ENCODE results near the gene ZBTB20. TPM values are rescaled to one million over a fixed set of nuclear protein-coding genes. Genes with fewer than 3 reads are reported as not detected.

ZBTB20 gene
- total and polyA plus RNA-seq, 4 donors, result 0.88 to 83.2 (median 20.4) TPM

GRCh38 chr3:114508976-114509375, 638.1 kb downstream of the ZBTB20 start:
- Histone ChIP-seq H3K9me3 (ENCODE audit: control insufficient read depth in 4 of 4, low read length in 3 of 4) (no peaks in the 10 kb centered on the region), H3K4me3 (ENCODE audit: low read depth in 1 of 3, low read length in 3 of 3) (no peak overlapping the region), H3K27me3 (ENCODE audit: control insufficient read depth in 4 of 4, insufficient read depth in 4 of 4, low read length in 3 of 4) (no peaks in the 10 kb centered on the region), H3K9ac (ENCODE audit: low read depth in 1 of 2, low read length in 2 of 2) (no peak overlapping the region), H3K4me1 (ENCODE audit: control insufficient read depth in 4 of 4, insufficient read depth in 4 of 4, low read length in 3 of 4) (peaks cover 0 to 1% (median 0%) of the 10 kb centered on the region in 4 donors), H3K36me3 (ENCODE audit: control insufficient read depth in 4 of 4, insufficient read depth in 3 of 4, low read depth in 1 of 4, low read length in 3 of 4) (peaks cover 0 to 5% (median 0%) of the 10 kb centered on the region in 4 donors), H3K27ac (ENCODE audit: low read depth in 1 of 2, low read length in 2 of 2) (no peak overlapping the region)
- TF ChIP-seq JUND (IDR thresholded peaks at IDR 0.05), result no peak
- TF ChIP-seq FOXA2 (IDR thresholded peaks at IDR 0.05), result no peak
- TF ChIP-seq RXRA (IDR thresholded peaks at IDR 0.05), result no peak
- TF ChIP-seq EGR1 (IDR thresholded peaks at IDR 0.05; ENCODE audit: low read depth in 2 of 2), result no peak
- TF ChIP-seq RAD21 (IDR thresholded peaks at IDR 0.05), result no peak
- no peak for TF ChIP-seq YY1 (IDR thresholded peaks at IDR 0.05)
- TF ChIP-seq ATF3 (IDR thresholded peaks at IDR 0.05), result no peak
- no peak for TF ChIP-seq SP1 (IDR thresholded peaks at IDR 0.05)
- TF ChIP-seq TAF1 (conservative IDR thresholded peaks at IDR 0.05), result no peak
- no peak for TF ChIP-seq HNF4A (conservative IDR thresholded peaks at IDR 0.05)
- no peak for TF ChIP-seq NR2F2 (IDR thresholded peaks at IDR 0.05)
- TF ChIP-seq GABPA (IDR thresholded peaks at IDR 0.05 in 1 of 2, conservative IDR thresholded peaks at IDR 0.05 in 1 of 2), result no peak
- no peak for TF ChIP-seq REST (IDR thresholded peaks at IDR 0.05)
- no peak for TF ChIP-seq HNF4G (IDR thresholded peaks at IDR 0.05)
- TF ChIP-seq CTCF (IDR thresholded peaks at IDR 0.05; ENCODE audit: low read depth, low read length, missing input control), result no peak
- no peak for TF ChIP-seq FOXA1 (IDR thresholded peaks at IDR 0.05)
- WGBS, result 91% methylated on average over 1 of the region's 1 CpG
- no peak for DNase-seq (ENCODE audit: low spot score)

GRCh38 chr3:114508208-114508607, 638.9 kb downstream of the ZBTB20 start:
- Histone ChIP-seq H3K9ac (ENCODE audit: low read depth in 1 of 2, low read length in 2 of 2) (no peak overlapping the region), H3K27ac (ENCODE audit: low read depth in 1 of 2, low read length in 2 of 2) (no peak overlapping the region), H3K4me1 (ENCODE audit: control insufficient read depth in 4 of 4, insufficient read depth in 4 of 4, low read length in 3 of 4) (peaks cover 0 to 1% (median 0%) of the 10 kb centered on the region in 4 donors), H3K36me3 (ENCODE audit: control insufficient read depth in 4 of 4, insufficient read depth in 3 of 4, low read depth in 1 of 4, low read length in 3 of 4) (peaks cover 0 to under 1% (median 0%) of the 10 kb centered on the region in 4 donors), H3K4me3 (ENCODE audit: low read depth in 1 of 3, low read length in 3 of 3) (no peak overlapping the region), H3K9me3 (ENCODE audit: control insufficient read depth in 4 of 4, low read length in 3 of 4) (no peaks in the 10 kb centered on the region), H3K27me3 (ENCODE audit: control insufficient read depth in 4 of 4, insufficient read depth in 4 of 4, low read length in 3 of 4) (no peaks in the 10 kb centered on the region)
- no peak for DNase-seq (ENCODE audit: low spot score)
- WGBS, result 85% methylated on average over 1 of the region's 1 CpG
- TF ChIP-seq CTCF (IDR thresholded peaks at IDR 0.05; ENCODE audit: low read depth, low read length, missing input control), result no peak
- no peak for TF ChIP-seq EGR1 (IDR thresholded peaks at IDR 0.05; ENCODE audit: low read depth in 2 of 2)
- no peak for TF ChIP-seq GABPA (IDR thresholded peaks at IDR 0.05 in 1 of 2, conservative IDR thresholded peaks at IDR 0.05 in 1 of 2)
- no peak for TF ChIP-seq JUND (IDR thresholded peaks at IDR 0.05)
- no peak for TF ChIP-seq FOXA2 (IDR thresholded peaks at IDR 0.05)
- no peak for TF ChIP-seq ATF3 (IDR thresholded peaks at IDR 0.05)
- TF ChIP-seq RAD21 (IDR thresholded peaks at IDR 0.05), result no peak
- no peak for TF ChIP-seq YY1 (IDR thresholded peaks at IDR 0.05)
- TF ChIP-seq REST (IDR thresholded peaks at IDR 0.05), result no peak
- TF ChIP-seq HNF4A (conservative IDR thresholded peaks at IDR 0.05), result no peak
- no peak for TF ChIP-seq NR2F2 (IDR thresholded peaks at IDR 0.05)
- no peak for TF ChIP-seq TAF1 (conservative IDR thresholded peaks at IDR 0.05)
- TF ChIP-seq ZBTB33 (IDR thresholded peaks at IDR 0.05), result no peak

Measured in liver (tissue), 9 donors.